ENCODE data around the gene SDC3.

The SDC3 gene

GRCh38 chr1:30888391-30888790 lies 20.2 kb downstream of the SDC3 start:
- no peak for DNase-seq (ENCODE audit: low spot score)

GRCh38 chr1:30887485-30888315 lies 20.9 kb downstream of the SDC3 start:
- DNase-seq (ENCODE audit: low spot score): no peak

- DNase-seq (ENCODE audit: low spot score): no peak
Measured at GRCh38 chr1:30886710-30887428, 21.7 kb downstream of the SDC3 start.

GRCh38 chr1:30885570-30886522 lies 22.7 kb downstream of the SDC3 start:
- DNase-seq (ENCODE audit: low spot score): no peak

- DNase-seq (ENCODE audit: low spot score): no peak
Measured at GRCh38 chr1:30884723-30885122, 23.8 kb downstream of the SDC3 start.

GRCh38 chr1:30883389-30884172 lies 25.0 kb downstream of the SDC3 start:
- no peak for DNase-seq (ENCODE audit: low spot score)

GRCh38 chr1:30882678-30883388 lies 25.7 kb downstream of the SDC3 start:
- DNase-seq (ENCODE audit: low spot score): no peak

GRCh38 chr1:30881319-30882181 lies 27.0 kb downstream of the SDC3 start:
- no peak for DNase-seq (ENCODE audit: low spot score)

GRCh38 chr1:30880678-30881318 lies 27.8 kb downstream of the SDC3 start:
- DNase-seq (ENCODE audit: low spot score): no peak

- no peak for DNase-seq (ENCODE audit: low spot score)
Measured at GRCh38 chr1:30879940-30880677, 28.4 kb downstream of the SDC3 start.

- no peak for DNase-seq (ENCODE audit: low spot score)
Measured at GRCh38 chr1:30879126-30879786, 29.3 kb downstream of the SDC3 start.

GRCh38 chr1:30878559-30878958 lies 30.0 kb downstream of the SDC3 start:
- no peak for DNase-seq (ENCODE audit: low spot score)

- no peak for DNase-seq (ENCODE audit: low spot score)
Measured at GRCh38 chr1:30878016-30878415, 30.5 kb downstream of the SDC3 start.

- DNase-seq (ENCODE audit: low spot score): no peak
Measured at GRCh38 chr1:30877205-30877912, 31.2 kb downstream of the SDC3 start.

GRCh38 chr1:30876451-30877204 lies 31.9 kb downstream of the SDC3 start:
- no peak for DNase-seq (ENCODE audit: low spot score)

GRCh38 chr1:30875916-30876315 lies 32.6 kb downstream of the SDC3 start:
- no peak for DNase-seq (ENCODE audit: low spot score)

GRCh38 chr1:30875197-30875596 lies 33.4 kb downstream of the SDC3 start:
- DNase-seq (ENCODE audit: low spot score): no peak

All from ecto neural progenitor cell (in vitro differentiated cells).